ENCODE data around the gene ADARB1. TPM values are rescaled to one million over a fixed set of nuclear protein-coding genes. Genes with fewer than 3 reads are reported as not detected.

Gene ADARB1
- total and polyA plus RNA-seq, 2 donors (not counting 1 experiment from before 2014, with no cell fraction given), result 17.1 to 33.3 TPM

DNA sequence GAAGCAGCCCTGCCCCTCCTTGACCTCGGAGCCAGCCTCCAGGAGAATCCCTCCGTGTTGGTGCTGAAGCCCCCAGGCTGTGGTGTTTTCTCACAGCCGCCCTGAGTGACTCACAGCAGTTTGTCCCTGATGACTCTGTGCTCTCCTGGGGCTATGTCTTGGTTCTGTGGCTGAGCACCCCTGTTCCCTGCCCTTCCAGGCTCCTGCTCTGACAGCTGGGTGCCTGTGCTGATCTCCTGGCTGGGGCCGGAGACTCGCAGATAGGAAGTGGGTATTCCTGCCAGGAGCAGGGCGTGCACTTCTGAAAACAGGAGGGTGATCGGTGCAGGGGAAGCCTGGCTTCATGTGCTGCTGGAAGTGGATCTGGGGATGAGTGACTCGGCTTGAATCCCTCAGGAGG lies 178.8 kb downstream of the ADARB1 start:
- ChIA-PET POLR2A (no interaction called here), CTCF (no interaction called here)
- intact Hi-C loops (cut with micrococcal nuclease), result no loop called here
- Histone ChIP-seq H2AFZ (ENCODE audit: insufficient read depth, low read depth, low read length, poor library complexity, severe bottlenecking) (no peak overlapping the region), H4K20me1 (ENCODE audit: control insufficient read depth, insufficient read depth, low read length, poor library complexity, severe bottlenecking) (no peaks in the 10 kb centered on the region), H3K4me2 (replicated peaks; ENCODE audit: low read depth, low read length, poor library complexity, severe bottlenecking) (no peak overlapping the region), H3K27ac (ENCODE audit: low read length in 2 of 2) (no peak overlapping the region), H3K36me3 (replicated peaks in 1 of 2; ENCODE audit: control extremely low read depth in 1 of 2, control insufficient read depth in 1 of 2, extremely low read depth in 1 of 2, insufficient read depth in 2 of 2, low read length in 1 of 2) (no peaks in the 10 kb centered on the region), H3K9ac (ENCODE audit: low read length) (no peak overlapping the region), H3K4me1 (ENCODE audit: control insufficient read depth in 2 of 2, insufficient read depth in 2 of 2, low read length in 2 of 2) (peaks cover 6 to 15% of the 10 kb centered on the region in 2 donors), H3K4me3 (ENCODE audit: control extremely low read depth in 1 of 5, extremely low read depth in 1 of 5, insufficient read depth in 1 of 5, low read depth in 2 of 5, low read length in 4 of 5) (no peak overlapping the region), H3K27me3 (replicated peaks in 1 of 4; ENCODE audit: control extremely low read depth in 1 of 4, control insufficient read depth in 3 of 4, insufficient read depth in 4 of 4, low read length in 3 of 4) (peaks cover 0 to 15% (median 4%) of the 10 kb centered on the region in 4 experiments), H3K9me3 (ENCODE audit: control extremely low read depth in 1 of 3, control insufficient read depth in 2 of 3, insufficient read depth in 1 of 3, low read length in 2 of 3) (peaks cover 0 to 10% (median 0%) of the 10 kb centered on the region in 3 donors), H3K79me2 (ENCODE audit: control insufficient read depth, insufficient read depth, low read length) (no peaks in the 10 kb centered on the region)
- H3K27ac Mint-ChIP-seq, result no peak overlapping the region
- TF ChIP-seq EZH2 (IDR thresholded peaks at IDR 0.05; ENCODE audit: borderline replicate concordance, insufficient read depth, low read depth, low read length, poor library complexity, severe bottlenecking) (no peak), CTCF (IDR thresholded peaks at IDR 0.05) (no peak)
- H3K4me3 Mint-ChIP-seq, result no peak overlapping the region
- ATAC-seq (ENCODE audit: low read depth) (no peak), DNase-seq (no peak)
- peaks cover 5% of the 10 kb centered on the region for H3K4me1 Mint-ChIP-seq
- no peaks in the 10 kb centered on the region for H3K9me3 Mint-ChIP-seq (ENCODE audit: insufficient read depth)
- WGBS (ENCODE audit: insufficient coverage), result 70% methylated on average over 8 of the region's 8 CpGs
- H3K27me3 Mint-ChIP-seq, result peaks cover 15% of the 10 kb centered on the region

- intact Hi-C loops (cut with micrococcal nuclease), result no loop called here
- ChIA-PET CTCF (no interaction called here), POLR2A (no interaction called here)
- H3K9me3 Mint-ChIP-seq (ENCODE audit: insufficient read depth), result no peaks in the 10 kb centered on the region
- TF ChIP-seq CTCF (IDR thresholded peaks at IDR 0.05) (no peak), EZH2 (IDR thresholded peaks at IDR 0.05; ENCODE audit: borderline replicate concordance, insufficient read depth, low read depth, low read length, poor library complexity, severe bottlenecking) (no peak)
- Histone ChIP-seq H2AFZ (ENCODE audit: insufficient read depth, low read depth, low read length, poor library complexity, severe bottlenecking) (no peak overlapping the region), H3K4me3 (ENCODE audit: control extremely low read depth in 1 of 5, extremely low read depth in 1 of 5, insufficient read depth in 1 of 5, low read depth in 2 of 5, low read length in 4 of 5) (no peak overlapping the region), H3K9me3 (ENCODE audit: control extremely low read depth in 1 of 3, control insufficient read depth in 2 of 3, insufficient read depth in 1 of 3, low read length in 2 of 3) (peaks cover 0 to 10% (median 0%) of the 10 kb centered on the region in 3 donors), H3K9ac (ENCODE audit: low read length) (no peak overlapping the region), H3K27me3 (replicated peaks in 1 of 4; ENCODE audit: control extremely low read depth in 1 of 4, control insufficient read depth in 3 of 4, insufficient read depth in 4 of 4, low read length in 3 of 4) (peaks cover 0 to 15% (median 4%) of the 10 kb centered on the region in 4 experiments), H3K27ac (ENCODE audit: low read length in 2 of 2) (no peak overlapping the region), H3K36me3 (replicated peaks in 1 of 2; ENCODE audit: control extremely low read depth in 1 of 2, control insufficient read depth in 1 of 2, extremely low read depth in 1 of 2, insufficient read depth in 2 of 2, low read length in 1 of 2) (no peaks in the 10 kb centered on the region), H4K20me1 (ENCODE audit: control insufficient read depth, insufficient read depth, low read length, poor library complexity, severe bottlenecking) (no peaks in the 10 kb centered on the region), H3K4me2 (replicated peaks; ENCODE audit: low read depth, low read length, poor library complexity, severe bottlenecking) (no peak overlapping the region), H3K4me1 (ENCODE audit: control insufficient read depth in 2 of 2, insufficient read depth in 2 of 2, low read length in 2 of 2) (peaks cover 6 to 15% of the 10 kb centered on the region in 2 donors), H3K79me2 (ENCODE audit: control insufficient read depth, insufficient read depth, low read length) (no peaks in the 10 kb centered on the region)
- peaks cover 5% of the 10 kb centered on the region for H3K4me1 Mint-ChIP-seq
- WGBS (ENCODE audit: insufficient coverage), result 90% methylated on average over 24 of the region's 28 CpGs
- H3K27ac Mint-ChIP-seq, result no peak overlapping the region
- no peak overlapping the region for H3K4me3 Mint-ChIP-seq
- DNase-seq, result no peak
- H3K27me3 Mint-ChIP-seq, result peaks cover 15% of the 10 kb centered on the region
- ATAC-seq (ENCODE audit: low read depth), result no peak
These were observed 179.5 kb downstream of the ADARB1 start for GRCh38 chr21:45253633-45254459.

All from B cell (primary cell).